Lower lobe of right lung (tissue), 2 donors: ENCODE data around the gene SV2A. TPM values are rescaled to one million over a fixed set of nuclear protein-coding genes. Genes with fewer than 3 reads are reported as not detected.
A peak's percentile ranks its signal among the peaks of the same experiment; 100 is the strongest.
"Not testable (repeated sequence)": the region's sequence is repeated elsewhere in the genome, so short reads cannot be mapped to it uniquely, and the experiment has no call there.

Experiments
- ATAC-seq, 2 donors: fragments of 200-7000 bp; cut with Tn5 transposase; one replicate each; pipeline ENCODE4 v1.9.1; 2020 to 2022; ENCODE audit warnings: mild to moderate bottlenecking in 2 of 2, moderate library complexity in 2 of 2
- DNase-seq: peaks from one replicate; pipeline ENCODE4 v3.0.0-alpha.2; 2020
- H3K27ac ChIP-seq: fragments of 200-600 bp; one replicate; pipeline ENCODE4 v1.8.0; 2022
- H3K27me3 ChIP-seq: fragments of 200-600 bp; one replicate; pipeline ENCODE4 v1.8.0; 2022; ENCODE audit warnings: low read depth
- H3K36me3 ChIP-seq: fragments of 200-600 bp; one replicate; pipeline ENCODE4 v1.8.0; 2022; ENCODE audit warnings: mild to moderate bottlenecking
- H3K4me1 ChIP-seq: fragments of 200-600 bp; one replicate; pipeline ENCODE4 v1.8.0; 2022
- H3K4me3 ChIP-seq: fragments of 200-600 bp; one replicate; pipeline ENCODE4 v1.8.0; 2022; ENCODE audit warnings: mild to moderate bottlenecking
- H3K9me3 ChIP-seq: fragments of 200-600 bp; one replicate; pipeline ENCODE4 v1.8.0; 2022
- intact Hi-C: fragments of 100-400 bp; cut with DNase I; formaldehyde crosslinking; loops from one replicate; pipeline ENCODE4 v1.11.0; 2022
- total RNA-seq: library from RNA; stranded (reverse); fragmentation: NEBNext Ultra II Directional; extraction: Animal tissue kit (Norgen Biotek cat#: 25700); gene quantifications from one replicate; pipeline ENCODE4 v1.2.1, GENCODE V29; 2021
- TF ChIP-seq, protein P1 (sequence below): fragments of 200-600 bp; IDR thresholded peaks from one replicate; pipeline ENCODE4 v1.8.0; 2022; ENCODE audit warnings: antibody characterized with exemption, mild to moderate bottlenecking
- donor health status: DM: no; HTN: yes; CAD: no; lungs with severe emphysema.

Gene SV2A
- total RNA-seq, 1 donor from 2014 or later: 0.86 TPM

DNA sequence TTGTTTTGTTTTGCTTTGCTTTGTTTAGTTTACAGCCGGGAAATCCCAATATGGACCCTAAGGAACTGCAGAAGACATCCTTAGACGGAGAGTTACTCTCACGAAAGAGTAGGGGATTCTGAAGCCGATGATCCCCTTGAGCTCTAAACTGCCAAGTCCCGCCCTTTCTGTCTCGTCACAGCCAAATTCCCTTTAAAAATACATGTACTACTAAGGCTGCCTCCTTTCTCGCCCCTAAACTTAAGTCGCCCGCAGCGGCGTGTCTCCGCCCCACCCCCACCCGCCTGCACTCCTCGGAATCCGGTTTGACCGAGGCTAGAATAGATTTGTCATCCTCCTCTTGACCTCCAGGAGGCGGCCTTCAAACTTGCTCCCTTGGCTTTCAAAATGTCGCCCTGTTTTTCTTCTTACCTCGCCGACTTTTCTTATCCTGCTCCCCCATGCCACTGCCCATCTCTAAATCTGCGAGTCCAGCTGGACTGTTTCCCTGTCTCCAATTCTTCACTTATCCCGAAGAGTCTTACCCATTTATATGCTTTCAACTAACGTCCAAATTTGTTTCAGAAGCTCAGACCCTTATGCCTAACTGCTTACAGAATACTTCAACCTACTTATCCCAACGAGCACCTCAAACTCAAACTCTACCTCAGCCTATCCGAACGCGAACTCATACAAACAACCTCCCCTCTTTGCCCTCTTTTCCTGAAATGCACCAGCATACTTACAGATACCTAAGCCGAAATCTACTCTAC lies 29.2 kb downstream of the SV2A start:
- Histone ChIP-seq H3K4me1 (peaks cover 16% of the 10 kb centered on the region), H3K27me3 (no peaks in the 10 kb centered on the region), H3K4me3 (peak overlapping the region; percentile 70), H3K36me3 (no peaks in the 10 kb centered on the region), H3K9me3 (no peaks in the 10 kb centered on the region), H3K27ac (peak overlapping the region; percentile 99)
- TF ChIP-seq, protein P1, sequence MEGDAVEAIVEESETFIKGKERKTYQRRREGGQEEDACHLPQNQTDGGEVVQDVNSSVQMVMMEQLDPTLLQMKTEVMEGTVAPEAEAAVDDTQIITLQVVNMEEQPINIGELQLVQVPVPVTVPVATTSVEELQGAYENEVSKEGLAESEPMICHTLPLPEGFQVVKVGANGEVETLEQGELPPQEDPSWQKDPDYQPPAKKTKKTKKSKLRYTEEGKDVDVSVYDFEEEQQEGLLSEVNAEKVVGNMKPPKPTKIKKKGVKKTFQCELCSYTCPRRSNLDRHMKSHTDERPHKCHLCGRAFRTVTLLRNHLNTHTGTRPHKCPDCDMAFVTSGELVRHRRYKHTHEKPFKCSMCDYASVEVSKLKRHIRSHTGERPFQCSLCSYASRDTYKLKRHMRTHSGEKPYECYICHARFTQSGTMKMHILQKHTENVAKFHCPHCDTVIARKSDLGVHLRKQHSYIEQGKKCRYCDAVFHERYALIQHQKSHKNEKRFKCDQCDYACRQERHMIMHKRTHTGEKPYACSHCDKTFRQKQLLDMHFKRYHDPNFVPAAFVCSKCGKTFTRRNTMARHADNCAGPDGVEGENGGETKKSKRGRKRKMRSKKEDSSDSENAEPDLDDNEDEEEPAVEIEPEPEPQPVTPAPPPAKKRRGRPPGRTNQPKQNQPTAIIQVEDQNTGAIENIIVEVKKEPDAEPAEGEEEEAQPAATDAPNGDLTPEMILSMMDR: peak; percentile 57
- DNase-seq (peak; percentile 83), ATAC-seq (peak; percentile 58 to 65)
- intact Hi-C loops: no loop called here

- ATAC-seq: peak; percentile 81 to 83
- H3K4me3 ChIP-seq: peak overlapping the region; percentile 70
- no peaks in the 10 kb centered on the region for H3K9me3 ChIP-seq
- no peaks in the 10 kb centered on the region for H3K36me3 ChIP-seq
- TF ChIP-seq, protein P1: no peak
- peak; percentile 84 for DNase-seq
- peaks cover 16% of the 10 kb centered on the region for H3K4me1 ChIP-seq
- H3K27ac ChIP-seq: peak overlapping the region; percentile 99
- intact Hi-C loops: no loop called here
- H3K27me3 ChIP-seq: no peaks in the 10 kb centered on the region
These were observed 30.0 kb downstream of the SV2A start for GRCh38 chr1:149887456-149888246.

GRCh38 chr1:149887196-149887455 lies 30.5 kb downstream of the SV2A start:
- H3K9me3 ChIP-seq, H3K36me3 ChIP-seq, DNase-seq, ATAC-seq, intact Hi-C loops, H3K27me3 ChIP-seq: not testable (repeated sequence)
- Histone ChIP-seq H3K4me3 (peak overlapping the region; percentile 70), H3K27ac (peak overlapping the region; percentile 99), H3K4me1 (peaks cover 16% of the 10 kb centered on the region)

- ATAC-seq (peak; percentile 88 to 90), DNase-seq (peak; percentile 85)
- TF ChIP-seq, protein P1: no peak
- peaks cover 16% of the 10 kb centered on the region for H3K4me1 ChIP-seq
- intact Hi-C loops: no loop called here
- H3K9me3 ChIP-seq: no peaks in the 10 kb centered on the region
- H3K27ac ChIP-seq: peak overlapping the region; percentile 99
- no peaks in the 10 kb centered on the region for H3K36me3 ChIP-seq
- peak overlapping the region; percentile 70 for H3K4me3 ChIP-seq
- no peaks in the 10 kb centered on the region for H3K27me3 ChIP-seq
These were observed 31.0 kb downstream of the SV2A start for GRCh38 chr1:149886396-149887195.

DNA sequence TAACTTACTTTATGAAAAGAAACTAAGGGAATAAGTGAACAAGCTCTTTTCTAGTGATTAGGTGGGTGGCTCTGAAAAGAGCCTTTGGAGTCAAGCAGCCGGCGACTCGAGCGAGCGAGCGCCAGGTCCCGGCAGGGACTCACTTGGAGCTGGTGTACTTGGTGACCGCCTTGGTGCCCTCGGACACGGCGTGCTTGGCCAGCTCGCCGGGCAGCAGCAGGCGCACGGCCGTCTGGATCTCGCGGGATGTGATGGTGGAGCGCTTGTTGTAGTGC lies 31.6 kb downstream of the SV2A start:
- Histone ChIP-seq H3K4me3 (peak overlapping the region; percentile 70), H3K27ac (peak overlapping the region; percentile 99), H3K4me1 (peaks cover 16% of the 10 kb centered on the region)
- H3K9me3 ChIP-seq, DNase-seq, H3K36me3 ChIP-seq, intact Hi-C loops, H3K27me3 ChIP-seq: not testable (repeated sequence)
- ATAC-seq: peak; percentile 1 to 4

GRCh38 chr1:149885339-149886120 lies 32.1 kb downstream of the SV2A start:
- peak overlapping the region; percentile 99 for H3K27ac ChIP-seq
- DNase-seq: peak; percentile 93
- H3K4me3 ChIP-seq: peak overlapping the region; percentile 70
- peaks cover 16% of the 10 kb centered on the region for H3K4me1 ChIP-seq
- peak; percentile 71 to 74 for ATAC-seq
- no peaks in the 10 kb centered on the region for H3K36me3 ChIP-seq
- no peaks in the 10 kb centered on the region for H3K9me3 ChIP-seq
- H3K27me3 ChIP-seq: no peaks in the 10 kb centered on the region
- intact Hi-C loops: no loop called here
- TF ChIP-seq, protein P1: no peak
